CD8-positive, alpha-beta memory T cell (primary cell): ENCODE results near the gene PGS1. TPM values are rescaled to one million over a fixed set of nuclear protein-coding genes. Genes with fewer than 3 reads are reported as not detected.

Source experiments
- CTCF ChIA-PET: fragments of 350-600 bp; sonication (Branson Sonifier 250); formaldehyde crosslinking; loops from one replicate; lab custom pipeline; 2021; ENCODE audit warnings: antibody characterized with exemption; lab: Charles Lee
- POLR2A ChIA-PET: fragments of 350-600 bp; sonication (Branson Sonifier 250); formaldehyde crosslinking; loops from one replicate; lab custom pipeline; 2021; ENCODE audit warnings: antibody characterized with exemption; lab: Charles Lee
- DNase-seq, 5 donors: peaks; one replicate each; pipeline versions ENCODE4 v3.0.0 to v3.0.0-alpha.2; 2020 to 2022; ENCODE audit warnings: mixed read lengths in 1 of 5
- H3K27ac ChIP-seq: one replicate; pipeline ENCODE4 v1.7.0; 2013; ENCODE audit warnings: low read depth, mild to moderate bottlenecking, low read length, moderate library complexity
- H3K27me3 ChIP-seq: 2 replicates; pipeline ENCODE4 v1.7.0; 2013; ENCODE audit warnings: low read length, mild to moderate bottlenecking; ENCODE audit not compliant: insufficient read depth, poor library complexity, severe bottlenecking
- H3K36me3 ChIP-seq: 2 replicates; pipeline ENCODE4 v1.7.0; 2013; ENCODE audit warnings: mild to moderate bottlenecking, low read length, moderate library complexity; ENCODE audit not compliant: insufficient read depth
- H3K4me1 ChIP-seq: 2 replicates; pipeline ENCODE4 v1.7.0; 2013; ENCODE audit warnings: mild to moderate bottlenecking, low read length, moderate library complexity; ENCODE audit not compliant: insufficient read depth
- H3K4me3 ChIP-seq: 2 replicates; pipeline ENCODE4 v1.7.0; 2013; ENCODE audit warnings: mild to moderate bottlenecking, low read length
- H3K9me3 ChIP-seq: 2 replicates; pipeline ENCODE4 v1.7.0; 2013; ENCODE audit warnings: mild to moderate bottlenecking, low read length
- H3K27ac Mint-ChIP-seq, 8 donors: one replicate each; pipeline ENCODE4 v1.8.0; 2020 to 2021; ENCODE audit warnings: mixed read lengths in 8 of 8, mild to moderate bottlenecking in 6 of 8, inconsistent platforms in 3 of 8, moderate library complexity in 3 of 8
- H3K27me3 Mint-ChIP-seq, 2 donors: one replicate each; pipeline ENCODE4 v1.8.0; 2020 to 2021; ENCODE audit warnings: mixed read lengths in 2 of 2, mild to moderate bottlenecking in 1 of 2, moderate library complexity in 1 of 2
- H3K36me3 Mint-ChIP-seq, 3 donors: one replicate each; pipeline ENCODE4 v1.8.0; 2020 to 2021; ENCODE audit warnings: mixed read lengths in 3 of 3, inconsistent platforms in 1 of 3, mild to moderate bottlenecking in 1 of 3
- H3K4me1 Mint-ChIP-seq, 3 donors: one replicate each; pipeline ENCODE4 v1.8.0; 2020 to 2021; ENCODE audit warnings: mixed read lengths in 3 of 3, inconsistent platforms in 1 of 3, mild to moderate bottlenecking in 1 of 3
- H3K4me3 Mint-ChIP-seq, 7 donors: one replicate each; pipeline ENCODE4 v1.8.0; 2020 to 2021; ENCODE audit warnings: mixed read lengths in 7 of 7, mild to moderate bottlenecking in 6 of 7, moderate library complexity in 4 of 7, inconsistent platforms in 2 of 7
- H3K9me3 Mint-ChIP-seq, 5 donors: one replicate each; pipeline ENCODE4 v1.8.0; 2020 to 2022; ENCODE audit warnings: mixed read lengths in 5 of 5, mild to moderate bottlenecking in 3 of 5, moderate library complexity in 2 of 5, inconsistent platforms in 1 of 5
- polyA plus RNA-seq: library from polyadenylated mRNA; unstranded; fragments of 300-500 nt; fragmentation: Illumina TruSeq; gene quantifications from one replicate; pipeline ENCODE4 v1.2.3, GENCODE V29; 2021
- total RNA-seq, 2 experiments: library from RNA; stranded (reverse); gene quantifications; one replicate each; pipeline ENCODE4 v1.2.3, GENCODE V29; 2021

The PGS1 gene
- total and polyA plus RNA-seq, 3 experiments from 2014 or later, result 31.5 to 51.5 (median 48.2) TPM

GRCh38 chr17:78469443-78469842 is 91.0 kb downstream of the PGS1 start:
- H3K4me1 Mint-ChIP-seq, result peaks cover 9 to 16% (median 10%) of the 10 kb centered on the region in 3 donors
- peak overlapping the region in 1 of 8 donors; percentile 32 for H3K27ac Mint-ChIP-seq
- peaks cover 4 to 9% of the 10 kb centered on the region in 2 donors for H3K27me3 Mint-ChIP-seq
- Histone ChIP-seq H3K36me3 (no peaks in the 10 kb centered on the region), H3K27me3 (no peaks in the 10 kb centered on the region), H3K27ac (no peak overlapping the region), H3K4me3 (no peak overlapping the region), H3K4me1 (no peaks in the 10 kb centered on the region), H3K9me3 (no peaks in the 10 kb centered on the region)
- ChIA-PET POLR2A (no interaction called here), CTCF (no interaction called here)
- no peak overlapping the region for H3K4me3 Mint-ChIP-seq
- no peak for DNase-seq
- H3K9me3 Mint-ChIP-seq, result peaks cover 0 to 2% (median 0%) of the 10 kb centered on the region in 5 donors
- H3K36me3 Mint-ChIP-seq, result no peaks in the 10 kb centered on the region

- Mint-ChIP-seq H3K4me1 (peaks cover 24 to 30% (median 25%) of the 10 kb centered on the region in 3 donors), H3K36me3 (no peaks in the 10 kb centered on the region), H3K9me3 (peaks cover 0 to 2% (median 0%) of the 10 kb centered on the region in 5 donors), H3K27me3 (peaks cover 7 to 9% of the 10 kb centered on the region in 2 donors), H3K4me3 (no peak overlapping the region), H3K27ac (no peak overlapping the region)
- Histone ChIP-seq H3K36me3 (no peaks in the 10 kb centered on the region), H3K27me3 (no peaks in the 10 kb centered on the region), H3K4me3 (no peak overlapping the region), H3K9me3 (no peaks in the 10 kb centered on the region), H3K27ac (no peak overlapping the region), H3K4me1 (peaks cover 12% of the 10 kb centered on the region)
- POLR2A ChIA-PET, result no interaction called here
- no peak for DNase-seq
- CTCF ChIA-PET, result no interaction called here
Measured at GRCh38 chr17:78471635-78472034, 93.2 kb downstream of the PGS1 start.

GRCh38 chr17:78472035-78472905 is 93.8 kb downstream of the PGS1 start:
- Histone ChIP-seq H3K27me3 (no peaks in the 10 kb centered on the region), H3K27ac (no peak overlapping the region), H3K9me3 (no peaks in the 10 kb centered on the region), H3K36me3 (no peaks in the 10 kb centered on the region), H3K4me1 (peaks cover 12% of the 10 kb centered on the region), H3K4me3 (no peak overlapping the region)
- CTCF ChIA-PET, result interaction anchor here (0.8 kb wide), 1 partner anchor 26 kb away, joined by 3 read pairs; no protein-coding TSS in a partner anchor
- Mint-ChIP-seq H3K4me3 (peak overlapping the region in 1 of 7 donors; percentile 29), H3K36me3 (no peaks in the 10 kb centered on the region), H3K27me3 (peaks cover 8 to 9% of the 10 kb centered on the region in 2 donors), H3K27ac (peak overlapping the region in 1 of 8 donors; percentile 19), H3K4me1 (peaks cover 24 to 30% (median 25%) of the 10 kb centered on the region in 3 donors), H3K9me3 (peaks cover 0 to 2% (median 0%) of the 10 kb centered on the region in 5 donors)
- DNase-seq, result no peak
- POLR2A ChIA-PET, result no interaction called here

GRCh38 chr17:78473951-78474613 is 95.6 kb downstream of the PGS1 start:
- POLR2A ChIA-PET, result no interaction called here
- CTCF ChIA-PET, result no interaction called here
- H3K36me3 ChIP-seq, result no peaks in the 10 kb centered on the region
- H3K4me3 ChIP-seq, result no peak overlapping the region
- Mint-ChIP-seq H3K27me3 (peaks cover 8 to 9% of the 10 kb centered on the region in 2 donors), H3K4me1 (peaks cover 24 to 30% (median 25%) of the 10 kb centered on the region in 3 donors), H3K9me3 (peaks cover 0 to 2% (median 0%) of the 10 kb centered on the region in 5 donors), H3K36me3 (no peaks in the 10 kb centered on the region), H3K4me3 (peak overlapping the region in 4 of 7 donors; percentile 25 to 89 (median 46)), H3K27ac (peak overlapping the region in 7 of 8 donors; percentile 0 to 94 (median 68))
- no peaks in the 10 kb centered on the region for H3K9me3 ChIP-seq
- DNase-seq, result no peak
- H3K4me1 ChIP-seq, result peaks cover 12% of the 10 kb centered on the region
- no peak overlapping the region for H3K27ac ChIP-seq
- H3K27me3 ChIP-seq, result no peaks in the 10 kb centered on the region

Other genes starting within 250 kb of the PGS1 start
- 100 to 1,000 TPM; 150 TPM for gene TMC6, start 249.9 kb upstream of the PGS1 start, total RNA-seq
- gene TMC6, start 249.9 kb upstream of the PGS1 start, polyA plus RNA-seq, result 296 TPM
- 100 to 1,000 TPM; 117 to 126 TPM for gene TMC8, start 247.9 kb upstream of the PGS1 start, total RNA-seq
- gene TMC8, start 247.9 kb upstream of the PGS1 start, polyA plus RNA-seq, result 139 TPM
- gene C17orf99, start 232.3 kb upstream of the PGS1 start, total RNA-seq, result not detected
- gene C17orf99, start 232.3 kb upstream of the PGS1 start, polyA plus RNA-seq, result not detected
- gene SYNGR2, start 210.1 kb upstream of the PGS1 start, total RNA-seq, result 100 to 1,000 TPM; 186 to 200 TPM
- gene SYNGR2, start 210.1 kb upstream of the PGS1 start, polyA plus RNA-seq, result 140 TPM
- gene TK1, start 191.6 kb upstream of the PGS1 start, total RNA-seq, result 10 to 100 TPM; 84.4 to 86.2 TPM
- gene TK1, start 191.6 kb upstream of the PGS1 start, polyA plus RNA-seq, result 2.2 TPM
- 10 to 100 TPM; 24.7 to 30.2 TPM for gene AFMID, start 191.3 kb upstream of the PGS1 start, total RNA-seq
- 1.4 TPM for gene AFMID, start 191.3 kb upstream of the PGS1 start, polyA plus RNA-seq
- gene BIRC5, start 164.4 kb upstream of the PGS1 start, total RNA-seq, result 10 to 100 TPM; 61.0 to 65.1 TPM
- gene BIRC5, start 164.4 kb upstream of the PGS1 start, polyA plus RNA-seq, result 0.69 TPM
- not detected for gene TMEM235, start 147.0 kb upstream of the PGS1 start, total RNA-seq
- gene TMEM235, start 147.0 kb upstream of the PGS1 start, polyA plus RNA-seq, result not detected
- 10 to 100 TPM; 26.9 to 27.4 TPM for gene SOCS3, start 18.6 kb upstream of the PGS1 start, total RNA-seq
- 38.9 TPM for gene SOCS3, start 18.6 kb upstream of the PGS1 start, polyA plus RNA-seq
- under 1 TPM in 1 of 2 experiments, not detected in 1; 0.20 TPM for gene DNAH17, start 198.7 kb downstream of the PGS1 start, total RNA-seq
- not detected for gene DNAH17, start 198.7 kb downstream of the PGS1 start, polyA plus RNA-seq